Naive thymus-derived CD8-positive, alpha-beta T cell (primary cell): Measurements from ENCODE around the gene ACP5. TPM values are rescaled to one million over a fixed set of nuclear protein-coding genes. Genes with fewer than 3 reads are reported as not detected.
"Not testable (repeated sequence)": the region's sequence is repeated elsewhere in the genome, so short reads cannot be mapped to it uniquely, and the experiment has no call there.

ENCODE experiments used
- ATAC-seq, 2 donors: fragments of 150-1000 bp; cut with Tn5 transposase in 1 of 2; sonication (Bioruptor Pico), chemical (Tn5 transposase) in 1 of 2; 1 replicate in 1 of 2; 2 replicates in 1 of 2; pipeline ENCODE4 v1.10.0; 2021; ENCODE audit warnings: mild to moderate bottlenecking in 2 of 2, moderate library complexity in 2 of 2
- POLR2A ChIA-PET: fragments of 350-600 bp; sonication (Branson Sonifier 250); formaldehyde crosslinking; loops from one replicate; lab custom pipeline; 2021; ENCODE audit warnings: antibody characterized with exemption; lab: Charles Lee
- DNase-seq, 10 donors: peaks; one replicate each; pipeline versions ENCODE4 v3.0.0 to v3.0.0-alpha.2; 2020 to 2022
- H3K27ac Mint-ChIP-seq, 10 donors: one replicate each; pipeline ENCODE4 v1.8.0; 2020 to 2022; ENCODE audit warnings: mild to moderate bottlenecking in 10 of 10, mixed read lengths in 10 of 10, moderate library complexity in 4 of 10, inconsistent platforms in 1 of 10
- H3K27me3 Mint-ChIP-seq, 5 donors: one replicate each; pipeline ENCODE4 v1.8.0; 2021 to 2022; ENCODE audit warnings: mixed read lengths in 5 of 5
- H3K36me3 Mint-ChIP-seq, 3 donors: one replicate each; pipeline ENCODE4 v1.8.0; 2020 to 2022; ENCODE audit warnings: mixed read lengths in 3 of 3, mild to moderate bottlenecking in 2 of 3, inconsistent platforms in 1 of 3
- H3K4me1 Mint-ChIP-seq, 4 donors: one replicate each; pipeline ENCODE4 v1.8.0; 2021 to 2022; ENCODE audit warnings: mixed read lengths in 4 of 4
- H3K4me3 Mint-ChIP-seq, 10 donors: one replicate each; pipeline ENCODE4 v1.8.0; 2020 to 2022; ENCODE audit warnings: mild to moderate bottlenecking in 10 of 10, mixed read lengths in 10 of 10, moderate library complexity in 6 of 10, inconsistent platforms in 1 of 10
- H3K9me3 Mint-ChIP-seq, 9 donors: one replicate each; pipeline ENCODE4 v1.8.0; 2020 to 2022; ENCODE audit warnings: mixed read lengths in 9 of 9, mild to moderate bottlenecking in 3 of 9, inconsistent platforms in 1 of 9, moderate library complexity in 1 of 9
- polyA plus RNA-seq, 3 donors: library from polyadenylated mRNA; unstranded; fragments of 300-500 nt; fragmentation: Illumina TruSeq; gene quantifications; one replicate each; pipeline ENCODE4 v1.2.3, GENCODE V29; 2021
- total RNA-seq, 8 experiments: library from RNA in 2 of 8; stranded (reverse) in 2 of 8; gene quantifications; one replicate each; pipeline ENCODE4 v1.2.3 and lab custom pipeline; 2021 to 2026

The ACP5 gene
- total and polyA plus RNA-seq, 5 experiments from 2014 or later: 8.4 to 14.8 (median 13.8) TPM

GRCh38 chr19:11576227-11576626 is 1.2 kb downstream of the ACP5 start:
- H3K9me3 Mint-ChIP-seq: no peaks in the 10 kb centered on the region
- DNase-seq (no peak), ATAC-seq (no peak)
- POLR2A ChIA-PET: interaction anchor here (0.6 kb wide), 1 partner anchor 7 kb away, joined by 3 read pairs; no protein-coding TSS in a partner anchor
- peak overlapping the region in 6 of 10 donors; percentile 38 to 94 (median 82) for H3K27ac Mint-ChIP-seq
- peaks cover 0 to 4% (median 2%) of the 10 kb centered on the region in 3 donors for H3K36me3 Mint-ChIP-seq
- H3K4me1 Mint-ChIP-seq: peaks cover 10 to 43% (median 24%) of the 10 kb centered on the region in 4 donors
- no peaks in the 10 kb centered on the region for H3K27me3 Mint-ChIP-seq
- peak overlapping the region in 1 of 10 donors; percentile 72 for H3K4me3 Mint-ChIP-seq

- no peak for ATAC-seq
- peak overlapping the region in 7 of 10 donors; percentile 4 to 84 (median 59) for H3K27ac Mint-ChIP-seq
- no peaks in the 10 kb centered on the region for H3K9me3 Mint-ChIP-seq
- peaks cover 6 to 35% (median 16%) of the 10 kb centered on the region in 4 donors for H3K4me1 Mint-ChIP-seq
- no peaks in the 10 kb centered on the region for H3K27me3 Mint-ChIP-seq
- DNase-seq: no peak
- H3K36me3 Mint-ChIP-seq: peaks cover 0 to 4% (median 2%) of the 10 kb centered on the region in 3 donors
- H3K4me3 Mint-ChIP-seq: no peak overlapping the region
- POLR2A ChIA-PET: no interaction called here
These were observed 2.8 kb downstream of the ACP5 start for GRCh38 chr19:11574689-11575088.

GRCh38 chr19:11573763-11574162 is 3.7 kb downstream of the ACP5 start:
- DNase-seq, H3K36me3 Mint-ChIP-seq, POLR2A ChIA-PET, H3K27me3 Mint-ChIP-seq, H3K9me3 Mint-ChIP-seq, H3K4me3 Mint-ChIP-seq, ATAC-seq: not testable (repeated sequence)
- Mint-ChIP-seq H3K27ac (peak overlapping the region in 1 of 10 donors; percentile 19), H3K4me1 (peaks cover 4 to 38% (median 16%) of the 10 kb centered on the region in 4 donors)

GRCh38 chr19:11573354-11573753 is 4.1 kb downstream of the ACP5 start:
- H3K27me3 Mint-ChIP-seq, H3K9me3 Mint-ChIP-seq, H3K36me3 Mint-ChIP-seq, POLR2A ChIA-PET, H3K4me3 Mint-ChIP-seq, DNase-seq, ATAC-seq: not testable (repeated sequence)
- peaks cover 4 to 39% (median 15%) of the 10 kb centered on the region in 4 donors for H3K4me1 Mint-ChIP-seq
- H3K27ac Mint-ChIP-seq: peak overlapping the region in 2 of 10 donors; percentile 19 to 50

GRCh38 chr19:11570039-11570462 is 7.4 kb downstream of the ACP5 start:
- ATAC-seq (no peak), DNase-seq (no peak)
- peaks cover 0 to 29% (median 3%) of the 10 kb centered on the region in 4 donors for H3K4me1 Mint-ChIP-seq
- H3K36me3 Mint-ChIP-seq: peaks cover 0 to 2% (median 0%) of the 10 kb centered on the region in 3 donors
- POLR2A ChIA-PET: interaction anchor here (0.7 kb wide), 1 partner anchor 1235 kb away, joined by 4 read pairs; no protein-coding TSS in a partner anchor
- H3K27ac Mint-ChIP-seq: peak overlapping the region in 2 of 10 donors; percentile 19 to 73
- H3K4me3 Mint-ChIP-seq: no peak overlapping the region
- no peaks in the 10 kb centered on the region for H3K27me3 Mint-ChIP-seq
- H3K9me3 Mint-ChIP-seq: no peaks in the 10 kb centered on the region

DNA sequence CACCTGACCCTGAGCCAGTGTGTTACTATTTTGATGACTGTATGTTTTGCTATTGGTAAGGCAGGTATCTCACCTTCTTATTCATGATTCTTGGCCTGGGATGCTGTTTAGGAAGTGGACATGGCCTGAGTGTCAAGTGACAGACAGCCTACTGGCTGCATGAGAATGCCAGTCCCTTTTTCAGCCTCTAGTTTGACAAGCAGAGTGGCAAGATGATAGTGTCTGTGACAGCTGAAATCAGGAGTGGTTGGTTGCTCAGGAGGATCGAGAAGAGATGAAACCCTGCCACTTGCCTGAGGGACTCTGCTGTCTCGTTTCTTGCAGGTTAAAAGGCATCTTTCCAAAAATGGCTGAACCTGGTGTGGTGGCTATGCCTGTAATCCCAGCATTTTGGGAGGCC is 11.3 kb downstream of the ACP5 start:
- Mint-ChIP-seq H3K27me3 (no peaks in the 10 kb centered on the region), H3K4me1 (peaks cover 0 to 38% (median 5%) of the 10 kb centered on the region in 4 donors), H3K9me3 (no peaks in the 10 kb centered on the region), H3K36me3 (peaks cover 0 to 5% (median 0%) of the 10 kb centered on the region in 3 donors), H3K4me3 (peak overlapping the region in 1 of 10 donors; percentile 30), H3K27ac (peak overlapping the region in 1 of 10 donors; percentile 49)
- DNase-seq (no peak), ATAC-seq (no peak)
- POLR2A ChIA-PET: no interaction called here

DNA sequence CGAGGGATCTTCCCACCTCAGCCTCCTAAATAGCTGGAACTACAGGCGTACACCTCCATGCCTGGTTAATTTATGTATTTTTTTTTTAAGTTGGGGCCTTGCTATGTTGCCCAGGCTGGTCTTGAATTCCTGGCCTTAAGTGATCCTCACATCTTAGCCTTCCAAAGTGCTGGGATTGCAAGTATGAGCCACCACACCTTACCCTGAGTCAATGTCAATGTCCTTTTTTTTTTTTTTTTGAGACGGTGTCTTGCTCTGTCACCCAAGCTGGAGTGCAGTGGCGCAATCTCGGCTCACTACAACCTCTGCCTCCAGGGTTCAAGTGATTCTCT is 11.8 kb downstream of the ACP5 start:
- H3K4me1 Mint-ChIP-seq: peaks cover 0 to 42% (median 9%) of the 10 kb centered on the region in 4 donors
- H3K36me3 Mint-ChIP-seq, H3K27ac Mint-ChIP-seq, DNase-seq, H3K4me3 Mint-ChIP-seq, H3K9me3 Mint-ChIP-seq, H3K27me3 Mint-ChIP-seq, ATAC-seq, POLR2A ChIA-PET: not testable (repeated sequence)

GRCh38 chr19:11564082-11564807 is 13.2 kb downstream of the ACP5 start:
- H3K27me3 Mint-ChIP-seq, H3K27ac Mint-ChIP-seq, H3K4me3 Mint-ChIP-seq, ATAC-seq, H3K36me3 Mint-ChIP-seq, H3K9me3 Mint-ChIP-seq, DNase-seq: not testable (repeated sequence)
- peaks cover 5 to 44% (median 18%) of the 10 kb centered on the region in 4 donors for H3K4me1 Mint-ChIP-seq
- POLR2A ChIA-PET: interaction anchor here (0.7 to 0.8 kb wide), 2 partner anchors 29 to 35 kb away, joined by 3 to 4 read pairs; partner anchors contain the start of gene ECSIT

DNA sequence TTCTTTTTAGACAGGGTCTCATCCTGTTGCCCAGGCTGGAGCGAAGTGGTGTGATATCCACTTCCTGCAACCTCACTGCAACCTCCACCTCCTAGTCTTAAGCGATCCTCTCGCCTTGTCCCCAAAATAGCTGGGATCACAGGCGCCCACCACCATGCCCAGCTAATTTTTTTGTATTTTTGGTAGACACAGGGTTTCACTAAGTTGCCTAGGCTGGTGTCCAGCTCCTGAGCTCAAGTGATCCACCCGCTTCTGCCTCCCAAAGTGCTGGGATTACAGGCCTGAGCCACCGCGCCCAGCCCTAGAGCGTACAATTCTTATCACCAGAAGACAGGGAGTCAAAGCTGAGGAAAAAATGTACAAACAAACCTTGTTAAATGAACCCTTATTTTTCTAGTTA is 13.9 kb downstream of the ACP5 start:
- no peaks in the 10 kb centered on the region for H3K9me3 Mint-ChIP-seq
- H3K4me3 Mint-ChIP-seq: no peak overlapping the region
- no peak for DNase-seq
- POLR2A ChIA-PET: interaction anchor here (0.7 to 0.8 kb wide), 3 partner anchors 25 to 35 kb away, joined by 3 to 4 read pairs (median 4); partner anchors contain the start of gene ECSIT
- peaks cover 7 to 43% (median 23%) of the 10 kb centered on the region in 4 donors for H3K4me1 Mint-ChIP-seq
- no peaks in the 10 kb centered on the region for H3K27me3 Mint-ChIP-seq
- peak overlapping the region in 4 of 10 donors; percentile 22 to 59 (median 38) for H3K27ac Mint-ChIP-seq
- peaks cover 0 to 5% (median 0%) of the 10 kb centered on the region in 3 donors for H3K36me3 Mint-ChIP-seq
- no peak for ATAC-seq

- peaks cover 0 to 13% (median 0%) of the 10 kb centered on the region in 3 donors for H3K36me3 Mint-ChIP-seq
- POLR2A ChIA-PET: interaction anchor here (0.9 to 4.3 kb wide), 4 partner anchors 20 to 186 kb away, joined by 3 to 44 read pairs (median 12); partner anchors contain the start of genes ACP5, ECSIT and SWSAP1
- peak in 9 of 10 donors; percentile 49 to 87 (median 70) for DNase-seq
- H3K27ac Mint-ChIP-seq: peak overlapping the region; percentile 46 to 96 (median 90)
- H3K9me3 Mint-ChIP-seq: no peaks in the 10 kb centered on the region
- peak overlapping the region; percentile 65 to 94 (median 85) for H3K4me3 Mint-ChIP-seq
- H3K27me3 Mint-ChIP-seq: no peaks in the 10 kb centered on the region
- peak; percentile 52 to 63 for ATAC-seq
- peaks cover 19 to 58% (median 49%) of the 10 kb centered on the region in 4 donors for H3K4me1 Mint-ChIP-seq
These were observed 16.9 kb downstream of the ACP5 start for GRCh38 chr19:11560404-11561051.

DNA sequence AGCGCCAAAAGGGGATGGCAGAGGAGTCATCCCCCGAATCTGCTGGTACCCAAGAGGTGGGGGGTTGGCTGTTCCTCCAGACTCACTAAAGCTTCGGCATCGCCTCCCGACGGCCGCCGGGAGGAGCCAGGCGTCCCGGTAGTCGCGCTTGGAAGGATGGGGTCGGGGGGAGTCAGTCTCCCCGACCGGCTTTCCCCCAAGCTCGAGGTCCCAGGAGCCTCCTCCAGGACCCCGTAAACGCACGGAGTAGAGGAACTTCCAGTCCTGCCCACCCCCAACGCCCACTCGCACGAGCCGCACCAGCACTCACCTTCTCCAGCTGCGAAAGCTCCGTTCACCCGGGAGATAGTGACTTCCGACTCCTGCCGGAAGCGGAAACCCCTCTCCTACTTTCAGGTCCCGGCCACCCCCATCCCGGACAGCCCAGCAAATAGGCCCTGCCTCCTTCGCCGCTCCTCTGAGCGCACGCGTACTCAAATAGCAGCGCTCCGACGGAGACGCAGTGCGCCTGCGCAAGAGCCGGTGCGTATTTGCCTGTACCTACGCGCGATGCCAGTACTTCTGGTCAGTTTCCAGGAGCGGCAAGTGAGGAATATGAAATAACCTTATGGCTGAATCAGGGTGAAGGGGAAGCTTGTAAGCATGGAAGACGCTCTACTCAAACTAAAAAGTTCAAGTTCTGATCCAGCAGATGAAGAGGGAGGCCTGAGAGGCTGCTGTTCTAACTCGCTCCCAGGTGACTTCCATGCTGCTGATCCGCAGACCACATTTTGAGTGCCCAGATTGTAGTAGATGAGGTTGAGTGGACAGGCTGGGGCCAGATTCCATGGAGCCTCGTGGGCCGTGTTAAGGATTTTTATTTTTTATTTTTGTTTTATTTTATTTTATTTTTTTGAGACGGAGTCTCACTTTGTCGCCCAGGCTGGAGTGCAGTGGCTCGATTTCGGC is 18.3 kb downstream of the ACP5 start, which contains the start of gene ELOF1:
TSS of gene ELOF1 (minus strand) at position 350 of the 948 bp plus-strand sequence. CDS start 4,883 bp downstream, outside the sequence.
- no peaks in the 10 kb centered on the region for H3K27me3 Mint-ChIP-seq
- no peaks in the 10 kb centered on the region for H3K9me3 Mint-ChIP-seq
- H3K4me1 Mint-ChIP-seq: peaks cover 22 to 60% (median 54%) of the 10 kb centered on the region in 4 donors
- DNase-seq: peak; percentile 90 to 98 (median 96)
- peak within 1 kb of the TSS; percentile 92 to 100 (median 96) for H3K4me3 Mint-ChIP-seq
- peak; percentile 92 to 93 for ATAC-seq
- POLR2A ChIA-PET: interaction anchor here (0.6 to 4.3 kb wide), 17 partner anchors 9 to 991 kb away, joined by 3 to 44 read pairs (median 3); partner anchors contain the start of genes ACP5, ECSIT, SWSAP1 and ZNF627
- peaks cover 0 to 17% (median 0%) of the 10 kb centered on the region in 3 donors for H3K36me3 Mint-ChIP-seq
- peak within 1 kb of the TSS; percentile 89 to 99 (median 96) for H3K27ac Mint-ChIP-seq
